ENCODE data around the gene CFAP46. TPM values are rescaled to one million over a fixed set of nuclear protein-coding genes. Genes with fewer than 3 reads are reported as not detected.
"Not testable (repeated sequence)": the region's sequence is repeated elsewhere in the genome, so short reads cannot be mapped to it uniquely, and the experiment has no call there.

CFAP46 gene
- total RNA-seq, 3 donors from 2014 or later = 0.78 to 1.0 TPM; not detected in 1

- Histone ChIP-seq H3K36me3 (ENCODE audit: low read depth) (no peaks in the 10 kb centered on the region), H3K9me3 (peaks cover 5% of the 10 kb centered on the region), H3K4me3 (no peak overlapping the region), H3K4me1 (ENCODE audit: low read depth) (no peaks in the 10 kb centered on the region)
- no peak for TF ChIP-seq CTCF (IDR thresholded peaks at IDR 0.05)
- DNase-seq (no peak), ATAC-seq (no peak)
- intact Hi-C loops (cut with DNase I, micrococcal nuclease) = no loop called here
Measured at GRCh38 chr10:132802048-132802447, 140.3 kb downstream of the CFAP46 start.

GRCh38 chr10:132799865-132800264 lies 142.5 kb downstream of the CFAP46 start:
- no peaks in the 10 kb centered on the region for H3K4me1 ChIP-seq (ENCODE audit: low read depth)
- DNase-seq = no peak
- H3K36me3 ChIP-seq (ENCODE audit: low read depth) = no peaks in the 10 kb centered on the region
- peaks cover 5% of the 10 kb centered on the region for H3K9me3 ChIP-seq
- ATAC-seq = no peak
- intact Hi-C loops (cut with DNase I, micrococcal nuclease) = no loop called here
- no peak for TF ChIP-seq CTCF (IDR thresholded peaks at IDR 0.05)
- no peak overlapping the region for H3K4me3 ChIP-seq

- DNase-seq (no peak), ATAC-seq (no peak)
- no peaks in the 10 kb centered on the region for H3K4me1 ChIP-seq (ENCODE audit: low read depth)
Measured at GRCh38 chr10:132798876-132799275, 143.5 kb downstream of the CFAP46 start.

GRCh38 chr10:132798403-132798802 lies 144.0 kb downstream of the CFAP46 start:
- ATAC-seq (no peak), DNase-seq (no peak)
- Histone ChIP-seq H3K9me3 (peaks cover 5% of the 10 kb centered on the region), H3K4me3 (no peak overlapping the region), H3K4me1 (ENCODE audit: low read depth) (no peaks in the 10 kb centered on the region), H3K36me3 (ENCODE audit: low read depth) (no peaks in the 10 kb centered on the region)
- intact Hi-C loops (cut with DNase I, micrococcal nuclease) = no loop called here
- no peak for TF ChIP-seq CTCF (IDR thresholded peaks at IDR 0.05)

More at GRCh38 chr10:132798876-132799275, 143.5 kb downstream of the CFAP46 start:
- intact Hi-C loops (cut with DNase I, micrococcal nuclease) = no loop called here
- TF ChIP-seq CTCF (IDR thresholded peaks at IDR 0.05) = no peak
- H3K9me3 ChIP-seq = peaks cover 5% of the 10 kb centered on the region
- no peaks in the 10 kb centered on the region for H3K36me3 ChIP-seq (ENCODE audit: low read depth)
- H3K4me3 ChIP-seq = no peak overlapping the region

GRCh38 chr10:132797986-132798385 lies 144.4 kb downstream of the CFAP46 start:
- H3K9me3 ChIP-seq; intact Hi-C loops (cut with DNase I, micrococcal nuclease); H3K4me3 ChIP-seq; H3K36me3 ChIP-seq (ENCODE audit: low read depth); DNase-seq; ATAC-seq; H3K4me1 ChIP-seq (ENCODE audit: low read depth): not testable (repeated sequence)

- Histone ChIP-seq H3K36me3 (ENCODE audit: low read depth) (no peaks in the 10 kb centered on the region), H3K4me3 (no peak overlapping the region), H3K9me3 (peaks cover 2% of the 10 kb centered on the region), H3K4me1 (ENCODE audit: low read depth) (no peaks in the 10 kb centered on the region)
- ATAC-seq (no peak), DNase-seq (no peak)
- no peak for TF ChIP-seq CTCF (IDR thresholded peaks at IDR 0.05)
- intact Hi-C loops (cut with DNase I, micrococcal nuclease) = no loop called here
Measured at GRCh38 chr10:132796846-132797245, 145.5 kb downstream of the CFAP46 start.

Data from mucosa of descending colon (tissue), 3 donors.